GM12875 (cell line): ENCODE results near the gene PASD1.

Experiments used
- H3K4me3 ChIP-seq: one replicate; pipeline ENCODE4 v1.5.1; 2011; ENCODE audit warnings: low read depth, low read length, control low read depth
- CTCF ChIP-seq: IDR thresholded peaks from 2 replicates; pipeline ENCODE4 v1.5.1; 2011; ENCODE audit warnings: low read depth, mild to moderate bottlenecking, control low read depth, inconsistent platforms, low read length, moderate library complexity, borderline replicate concordance; ENCODE audit not compliant: insufficient read depth

The PASD1 gene

GRCh38 chrX:151697522-151697921 is 134.0 kb downstream of the PASD1 start:
- TF ChIP-seq CTCF, result no peak

GRCh38 chrX:151698485-151698884 is 135.0 kb downstream of the PASD1 start:
- TF ChIP-seq CTCF, result no peak

More at GRCh38 chrX:151697522-151697921, 134.0 kb downstream of the PASD1 start:
- no peak overlapping the region for H3K4me3 ChIP-seq

GRCh38 chrX:151699746-151700145 is 136.3 kb downstream of the PASD1 start:
- no peak for TF ChIP-seq CTCF
- no peak overlapping the region for H3K4me3 ChIP-seq

More at GRCh38 chrX:151698485-151698884, 135.0 kb downstream of the PASD1 start:
- H3K4me3 ChIP-seq, result no peak overlapping the region

GRCh38 chrX:151700581-151700980 is 137.1 kb downstream of the PASD1 start:
- TF ChIP-seq CTCF, result no peak
- H3K4me3 ChIP-seq, result no peak overlapping the region

- no peak overlapping the region for H3K4me3 ChIP-seq
- TF ChIP-seq CTCF, result no peak
Observed at GRCh38 chrX:151701071-151701470, 137.6 kb downstream of the PASD1 start.

GRCh38 chrX:151701531-151701930 is 138.1 kb downstream of the PASD1 start:
- no peak for TF ChIP-seq CTCF
- no peak overlapping the region for H3K4me3 ChIP-seq

GRCh38 chrX:151702026-151702714 is 138.7 kb downstream of the PASD1 start:
- no peak overlapping the region for H3K4me3 ChIP-seq
- no peak for TF ChIP-seq CTCF
